B cell (primary cell): ENCODE data around the gene LENG8. TPM values are rescaled to one million over a fixed set of nuclear protein-coding genes. Genes with fewer than 3 reads are reported as not detected.

Source experiments
- ATAC-seq: fragments of 200-7000 bp; cut with Tn5 transposase; one replicate; pipeline ENCODE4 v1.10.0; 2021; ENCODE audit warnings: low read depth, mild to moderate bottlenecking, moderate number of reproducible peaks, moderate library complexity
- CTCF ChIA-PET: fragments of 350-600 bp; sonication (Branson Sonifier 250); formaldehyde crosslinking; loops from one replicate; lab custom pipeline; 2021; ENCODE audit warnings: antibody characterized with exemption, inconsistent platforms; lab: Charles Lee
- POLR2A ChIA-PET: fragments of 350-600 bp; sonication (Branson Sonifier 250); formaldehyde crosslinking; loops from one replicate; lab custom pipeline; 2021; ENCODE audit warnings: antibody characterized with exemption; lab: Charles Lee
- DNase-seq: peaks from one replicate; pipeline ENCODE4 v3.0.0; 2013
- H2AFZ ChIP-seq: 2 replicates; pipeline ENCODE4 v1.6.1; 2012; ENCODE audit warnings: mild to moderate bottlenecking, low read depth, low read length; ENCODE audit not compliant: insufficient read depth, poor library complexity, severe bottlenecking
- H3K27ac ChIP-seq, 2 donors: 1 replicate in 1 of 2; 2 replicates in 1 of 2; pipeline ENCODE4 v1.5.1; 2012 to 2013; ENCODE audit warnings: low read length in 2 of 2, mild to moderate bottlenecking in 2 of 2, moderate library complexity in 1 of 2
- H3K27me3 ChIP-seq, 4 experiments: fragments of 200-600 bp in 1 of 4; sonication (generic) in 1 of 4; replicated peaks in 1 of 4; 1 replicate in 2 of 4; 2 replicates in 2 of 4; pipeline versions ENCODE4 v1.6.1 to v1.7.0; 2013 to 2016; ENCODE audit warnings: low read length in 3 of 4, mild to moderate bottlenecking in 2 of 4, mixed read lengths in 1 of 4, moderate library complexity in 1 of 4; ENCODE audit not compliant: insufficient read depth in 4 of 4, control insufficient read depth in 3 of 4; ENCODE audit errors: control extremely low read depth in 1 of 4
- H3K36me3 ChIP-seq, 2 experiments: replicated peaks in 1 of 2; 1 replicate in 1 of 2; 2 replicates in 1 of 2; pipeline versions ENCODE4 v1.6.1 to v1.7.1; 2013; ENCODE audit warnings: low read length in 1 of 2; ENCODE audit not compliant: insufficient read depth in 2 of 2, control insufficient read depth in 1 of 2; ENCODE audit errors: control extremely low read depth in 1 of 2, extremely low read depth in 1 of 2
- H3K4me1 ChIP-seq, 2 donors: fragments of 200-600 bp in 1 of 2; sonication (generic) in 1 of 2; 1 replicate in 1 of 2; 2 replicates in 1 of 2; pipeline versions ENCODE4 v1.5.1 to v1.6.1; 2013 to 2017; ENCODE audit warnings: low read length in 2 of 2; ENCODE audit not compliant: control insufficient read depth in 2 of 2, insufficient read depth in 2 of 2
- H3K4me2 ChIP-seq: replicated peaks from 2 replicates; pipeline ENCODE3; 2012; ENCODE audit warnings: mild to moderate bottlenecking, low read depth, low read length; ENCODE audit not compliant: poor library complexity, severe bottlenecking
- H3K4me3 ChIP-seq, 5 experiments: fragments of 200-600 bp in 1 of 5; sonication (generic) in 1 of 5; 1 replicate in 3 of 5; 2 replicates in 2 of 5; pipeline versions ENCODE4 v1.5.1 to v1.7.0; 2011 to 2016; ENCODE audit warnings: low read length in 4 of 5, mild to moderate bottlenecking in 4 of 5, low read depth in 2 of 5, control low read depth in 1 of 5, moderate library complexity in 1 of 5; ENCODE audit not compliant: insufficient read depth in 1 of 5; ENCODE audit errors: control extremely low read depth in 1 of 5, extremely low read depth in 1 of 5
- H3K79me2 ChIP-seq: fragments of 200-600 bp; sonication (generic); one replicate; pipeline ENCODE4 v1.6.0; 2016; ENCODE audit warnings: low read length; ENCODE audit not compliant: control insufficient read depth, insufficient read depth
- H3K9ac ChIP-seq: fragments of 200-600 bp; sonication (generic); 2 replicates; pipeline ENCODE4 v1.6.1; 2017; ENCODE audit warnings: mild to moderate bottlenecking, low read length, moderate library complexity
- H3K9me3 ChIP-seq, 3 donors: one replicate each; pipeline versions ENCODE4 v1.6.1 to v1.7.1; 2013; ENCODE audit warnings: low read length in 2 of 3; ENCODE audit not compliant: control insufficient read depth in 2 of 3, insufficient read depth in 1 of 3; ENCODE audit errors: control extremely low read depth in 1 of 3
- H4K20me1 ChIP-seq: 2 replicates; pipeline ENCODE4 v1.6.0; 2012; ENCODE audit warnings: mild to moderate bottlenecking, low read length; ENCODE audit not compliant: insufficient read depth, control insufficient read depth, poor library complexity, severe bottlenecking
- H3K27ac Mint-ChIP-seq: one replicate; pipeline ENCODE4 v1.8.0; 2021; ENCODE audit warnings: mixed read lengths
- H3K27me3 Mint-ChIP-seq: one replicate; pipeline ENCODE4 v1.8.0; 2021; ENCODE audit warnings: mixed read lengths
- H3K4me1 Mint-ChIP-seq: one replicate; pipeline ENCODE4 v1.8.0; 2021; ENCODE audit warnings: mixed read lengths
- H3K4me3 Mint-ChIP-seq: one replicate; pipeline ENCODE4 v1.8.0; 2021; ENCODE audit warnings: mixed read lengths
- H3K9me3 Mint-ChIP-seq: one replicate; pipeline ENCODE4 v1.8.0; 2022; ENCODE audit warnings: mixed read lengths; ENCODE audit not compliant: insufficient read depth
- EZH2 ChIP-seq: IDR thresholded peaks from 2 replicates; pipeline ENCODE4 v1.6.1; 2012; ENCODE audit warnings: borderline replicate concordance, low read depth, mild to moderate bottlenecking, moderate library complexity, low read length; ENCODE audit not compliant: insufficient read depth, poor library complexity, severe bottlenecking
- WGBS: methylation state at CpG from one replicate; pipeline ENCODE4 v1.1.5; 2013; ENCODE audit warnings: missing lambda C conversion rate; ENCODE audit not compliant: insufficient coverage; 5-methylcytosine and 5-hydroxymethylcytosine counted together
- intact Hi-C: fragments of 100-400 bp; cut with micrococcal nuclease; formaldehyde crosslinking; loops from one replicate; pipeline ENCODE4 v1.10.0; 2022
- polyA plus RNA-seq: library from polyadenylated mRNA; depleted of rRNA; stranded (reverse); fragments of >200 nt; gene quantifications from 2 replicates; pipeline ENCODE4 v1.2.3, GENCODE V29; 2012
- total RNA-seq, 2 donors: library from RNA; stranded (reverse); fragments of 120-200 nt in 1 of 2; gene quantifications; 1 replicate in 1 of 2; 2 replicates in 1 of 2; pipeline versions ENCODE4 v1.2.3 to v1.2.4, GENCODE V29; 2013 to 2022
- TF ChIP-seq, protein P1 (sequence below): fragments of 200-600 bp; IDR thresholded peaks from one replicate; pipeline ENCODE4 v1.8.0; 2022; ENCODE audit warnings: antibody characterized with exemption, mild to moderate bottlenecking

LENG8 gene
- total and polyA plus RNA-seq, 2 donors (not counting 1 experiment from before 2014, with no cell fraction given): 687 to 753 TPM

- Histone ChIP-seq H3K79me2 (peaks cover 93% of the 10 kb centered on the region), H2AFZ (no peak overlapping the region), H4K20me1 (peaks cover 71% of the 10 kb centered on the region), H3K27me3 (no peaks in the 10 kb centered on the region), H3K27ac (peak overlapping the region in 1 of 2 donors; percentile 49), H3K4me2 (peak overlapping the region; percentile 94), H3K9me3 (peaks cover 0 to 2% (median 0%) of the 10 kb centered on the region in 3 donors), H3K36me3 (peaks cover 1 to 59% of the 10 kb centered on the region in 2 experiments), H3K9ac (no peak overlapping the region), H3K4me1 (peaks cover 31 to 33% of the 10 kb centered on the region in 2 donors), H3K4me3 (no peak overlapping the region)
- WGBS: 72% methylated on average over 5 of the region's 9 CpGs
- ChIA-PET CTCF (no interaction called here), POLR2A (no interaction called here)
- Mint-ChIP-seq H3K27ac (peak overlapping the region; percentile 100), H3K4me1 (peaks cover 48% of the 10 kb centered on the region), H3K4me3 (peak overlapping the region; percentile 95), H3K9me3 (no peaks in the 10 kb centered on the region), H3K27me3 (no peaks in the 10 kb centered on the region)
- ATAC-seq (no peak), DNase-seq (no peak)
- intact Hi-C loops: no loop called here
- no peak for TF ChIP-seq EZH2
- TF ChIP-seq, protein P1, sequence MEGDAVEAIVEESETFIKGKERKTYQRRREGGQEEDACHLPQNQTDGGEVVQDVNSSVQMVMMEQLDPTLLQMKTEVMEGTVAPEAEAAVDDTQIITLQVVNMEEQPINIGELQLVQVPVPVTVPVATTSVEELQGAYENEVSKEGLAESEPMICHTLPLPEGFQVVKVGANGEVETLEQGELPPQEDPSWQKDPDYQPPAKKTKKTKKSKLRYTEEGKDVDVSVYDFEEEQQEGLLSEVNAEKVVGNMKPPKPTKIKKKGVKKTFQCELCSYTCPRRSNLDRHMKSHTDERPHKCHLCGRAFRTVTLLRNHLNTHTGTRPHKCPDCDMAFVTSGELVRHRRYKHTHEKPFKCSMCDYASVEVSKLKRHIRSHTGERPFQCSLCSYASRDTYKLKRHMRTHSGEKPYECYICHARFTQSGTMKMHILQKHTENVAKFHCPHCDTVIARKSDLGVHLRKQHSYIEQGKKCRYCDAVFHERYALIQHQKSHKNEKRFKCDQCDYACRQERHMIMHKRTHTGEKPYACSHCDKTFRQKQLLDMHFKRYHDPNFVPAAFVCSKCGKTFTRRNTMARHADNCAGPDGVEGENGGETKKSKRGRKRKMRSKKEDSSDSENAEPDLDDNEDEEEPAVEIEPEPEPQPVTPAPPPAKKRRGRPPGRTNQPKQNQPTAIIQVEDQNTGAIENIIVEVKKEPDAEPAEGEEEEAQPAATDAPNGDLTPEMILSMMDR: no peak
Observed at GRCh38 chr19:54451331-54451871, 2.4 kb downstream of the LENG8 start.

GRCh38 chr19:54451997-54452396 is 3.0 kb downstream of the LENG8 start:
- intact Hi-C loops: no loop called here
- peak overlapping the region; percentile 23 for H3K4me3 Mint-ChIP-seq
- peaks cover 44% of the 10 kb centered on the region for H3K4me1 Mint-ChIP-seq
- no peak overlapping the region for H3K27ac ChIP-seq
- ChIA-PET CTCF (no interaction called here), POLR2A (no interaction called here)
- no peak for DNase-seq
- peaks cover 1 to 65% of the 10 kb centered on the region in 2 experiments for H3K36me3 ChIP-seq
- peaks cover 31 to 33% of the 10 kb centered on the region in 2 donors for H3K4me1 ChIP-seq
- no peak overlapping the region for H3K4me2 ChIP-seq
- no peaks in the 10 kb centered on the region for H3K27me3 Mint-ChIP-seq
- 97% methylated on average over 11 of the region's 11 CpGs for WGBS
- no peak overlapping the region for H3K9ac ChIP-seq
- peaks cover 0 to 2% (median 0%) of the 10 kb centered on the region in 3 donors for H3K9me3 ChIP-seq
- no peak for ATAC-seq
- TF ChIP-seq, protein P1: no peak
- no peak for TF ChIP-seq EZH2
- H3K9me3 Mint-ChIP-seq: no peaks in the 10 kb centered on the region
- H2AFZ ChIP-seq: no peak overlapping the region
- H4K20me1 ChIP-seq: peaks cover 77% of the 10 kb centered on the region
- no peak overlapping the region for H3K27ac Mint-ChIP-seq
- H3K79me2 ChIP-seq: peaks cover 94% of the 10 kb centered on the region
- H3K4me3 ChIP-seq: no peak overlapping the region
- H3K27me3 ChIP-seq: no peaks in the 10 kb centered on the region
